Endodermal cell (in vitro differentiated cells): Measurements from ENCODE around the gene SUGT1. TPM values are rescaled to one million over a fixed set of nuclear protein-coding genes. Genes with fewer than 3 reads are reported as not detected.
"Not testable (repeated sequence)": the region's sequence is repeated elsewhere in the genome, so short reads cannot be mapped to it uniquely, and the experiment has no call there.

Experiments used
- DNase-seq: peaks from one replicate; pipeline ENCODE4 v3.0.0-alpha.2; 2017
- H3K27ac ChIP-seq: 2 replicates; pipeline ENCODE4 v1.5.1; 2013; ENCODE audit warnings: mild to moderate bottlenecking, low read depth, low read length, moderate library complexity
- H3K27me3 ChIP-seq: 2 replicates; pipeline ENCODE4 v1.6.1; 2013; ENCODE audit warnings: mild to moderate bottlenecking, low read length, moderate library complexity; ENCODE audit not compliant: insufficient read depth, control insufficient read depth, poor library complexity, severe bottlenecking
- H3K36me3 ChIP-seq: 2 replicates; pipeline ENCODE4 v1.7.0; 2013; ENCODE audit warnings: mild to moderate bottlenecking, low read length, moderate library complexity; ENCODE audit not compliant: control insufficient read depth, insufficient read depth
- H3K4me1 ChIP-seq: one replicate; pipeline ENCODE4 v1.7.0; 2013; ENCODE audit warnings: low read length; ENCODE audit not compliant: control insufficient read depth, insufficient read depth
- H3K4me3 ChIP-seq: 2 replicates; pipeline ENCODE4 v1.5.1; 2013; ENCODE audit warnings: mild to moderate bottlenecking, low read length, moderate library complexity
- H3K9ac ChIP-seq: 2 replicates; pipeline ENCODE4 v1.6.1; 2013; ENCODE audit warnings: mild to moderate bottlenecking, low read length, moderate library complexity; ENCODE audit not compliant: poor library complexity, severe bottlenecking; ENCODE audit errors: extremely low read depth
- H3K9me3 ChIP-seq: 2 replicates; pipeline ENCODE4 v1.6.1; 2013; ENCODE audit warnings: mild to moderate bottlenecking, low read length, moderate library complexity; ENCODE audit not compliant: control insufficient read depth
- H3K27ac Mint-ChIP-seq: 2 replicates; pipeline ENCODE4 v1.8.0; 2020; ENCODE audit warnings: mixed read lengths
- H3K27me3 Mint-ChIP-seq: 2 replicates; pipeline ENCODE4 v1.8.0; 2021; ENCODE audit warnings: mild to moderate bottlenecking, mixed read lengths; ENCODE audit not compliant: insufficient read depth
- H3K36me3 Mint-ChIP-seq: 2 replicates; pipeline ENCODE4 v1.8.0; 2020; ENCODE audit warnings: low read depth, mixed read lengths
- H3K4me1 Mint-ChIP-seq: 2 replicates; pipeline ENCODE4 v1.8.0; 2020; ENCODE audit warnings: mixed read lengths
- H3K4me3 Mint-ChIP-seq: 2 replicates; pipeline ENCODE4 v1.8.0; 2020; ENCODE audit warnings: mild to moderate bottlenecking, moderate library complexity, mixed read lengths
- H3K9me3 Mint-ChIP-seq: 2 replicates; pipeline ENCODE4 v1.8.0; 2020; ENCODE audit warnings: mild to moderate bottlenecking, mixed read lengths
- WGBS, 2 experiments: methylation state at CpG; one replicate each; pipeline versions ENCODE4 v1.1.5 to v1.1.7; 2013; ENCODE audit warnings: missing lambda C conversion rate in 2 of 2, mixed read lengths in 1 of 2; ENCODE audit not compliant: insufficient coverage in 1 of 2, insufficient read length in 1 of 2; 5-methylcytosine and 5-hydroxymethylcytosine counted together
- total RNA-seq, 2 donors: library from RNA; stranded (reverse); fragmentation: NEBNext Ultra II Directional in 1 of 2; extraction: Animal tissue kit (Norgen Biotek cat#: 25700) in 1 of 2; gene quantifications; 2 replicates in 1 of 2; 3 replicates in 1 of 2; pipeline ENCODE4 v1.2.1, GENCODE V29; 2021
- TF ChIP-seq, protein P1 (sequence below): fragments of 200-600 bp; sonication (generic); conservative IDR thresholded peaks from 2 replicates; pipeline ENCODE4 v1.5.0; 2021; ENCODE audit warnings: antibody characterized with exemption, mild to moderate bottlenecking

The SUGT1 gene
- total RNA-seq, 2 donors from 2014 or later, result 73.3 to 85.8 TPM

DNA sequence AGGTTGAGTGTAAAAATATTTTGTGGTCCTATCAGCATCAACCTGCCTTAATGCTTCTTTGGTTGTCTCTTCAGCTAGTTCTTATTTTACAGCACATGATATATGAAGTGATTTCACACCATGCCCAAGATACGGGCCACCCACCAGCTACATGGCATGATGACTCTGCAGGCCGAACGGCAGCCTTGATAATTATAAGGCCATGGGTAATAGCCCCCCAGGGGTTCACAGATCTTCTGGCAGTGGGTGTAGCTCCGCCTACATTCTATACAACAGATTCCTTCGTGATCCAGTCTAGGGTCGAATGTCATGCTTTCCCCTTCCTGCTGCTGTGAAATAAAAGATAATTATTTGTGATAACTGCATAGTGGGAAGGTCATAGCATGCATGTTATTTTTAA, 50.8 kb downstream of the SUGT1 start:
- no peak overlapping the region for H3K4me3 ChIP-seq

DNA sequence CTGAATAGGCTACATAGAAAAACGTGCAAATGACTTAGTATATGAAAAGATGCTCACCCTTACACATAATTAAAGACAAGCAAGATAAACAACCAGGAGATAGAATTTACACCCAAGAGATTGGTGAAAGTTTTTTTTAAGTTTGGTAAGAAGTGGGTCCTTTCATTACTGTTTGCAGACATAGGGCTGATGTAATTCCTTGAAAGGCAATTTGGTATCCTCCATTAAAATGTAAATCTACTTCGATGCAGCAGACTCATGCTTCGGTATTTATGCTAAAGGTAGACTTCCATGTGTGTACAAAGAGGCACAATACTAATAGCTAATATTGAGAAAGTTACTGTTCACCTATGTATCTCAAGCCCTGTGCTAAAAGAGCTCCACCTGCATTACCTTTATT, 53.4 kb downstream of the SUGT1 start:
- Mint-ChIP-seq H3K4me1 (peaks cover 30% of the 10 kb centered on the region), H3K4me3 (no peak overlapping the region), H3K27me3 (no peaks in the 10 kb centered on the region), H3K9me3 (no peaks in the 10 kb centered on the region), H3K36me3 (no peaks in the 10 kb centered on the region), H3K27ac (no peak overlapping the region)
- H3K27ac ChIP-seq, result no peak overlapping the region
- H3K27me3 ChIP-seq, result no peaks in the 10 kb centered on the region
- H3K36me3 ChIP-seq, result no peaks in the 10 kb centered on the region
- no peak overlapping the region for H3K9ac ChIP-seq
- TF ChIP-seq, protein P1, sequence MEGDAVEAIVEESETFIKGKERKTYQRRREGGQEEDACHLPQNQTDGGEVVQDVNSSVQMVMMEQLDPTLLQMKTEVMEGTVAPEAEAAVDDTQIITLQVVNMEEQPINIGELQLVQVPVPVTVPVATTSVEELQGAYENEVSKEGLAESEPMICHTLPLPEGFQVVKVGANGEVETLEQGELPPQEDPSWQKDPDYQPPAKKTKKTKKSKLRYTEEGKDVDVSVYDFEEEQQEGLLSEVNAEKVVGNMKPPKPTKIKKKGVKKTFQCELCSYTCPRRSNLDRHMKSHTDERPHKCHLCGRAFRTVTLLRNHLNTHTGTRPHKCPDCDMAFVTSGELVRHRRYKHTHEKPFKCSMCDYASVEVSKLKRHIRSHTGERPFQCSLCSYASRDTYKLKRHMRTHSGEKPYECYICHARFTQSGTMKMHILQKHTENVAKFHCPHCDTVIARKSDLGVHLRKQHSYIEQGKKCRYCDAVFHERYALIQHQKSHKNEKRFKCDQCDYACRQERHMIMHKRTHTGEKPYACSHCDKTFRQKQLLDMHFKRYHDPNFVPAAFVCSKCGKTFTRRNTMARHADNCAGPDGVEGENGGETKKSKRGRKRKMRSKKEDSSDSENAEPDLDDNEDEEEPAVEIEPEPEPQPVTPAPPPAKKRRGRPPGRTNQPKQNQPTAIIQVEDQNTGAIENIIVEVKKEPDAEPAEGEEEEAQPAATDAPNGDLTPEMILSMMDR, result no peak
- H3K4me1 ChIP-seq, result no peaks in the 10 kb centered on the region
- WGBS, 2 experiments, result 93 to 100% methylated on average over 1 to 2 of the region's 3 CpGs
- H3K4me3 ChIP-seq, result no peak overlapping the region
- H3K9me3 ChIP-seq, result no peaks in the 10 kb centered on the region
- no peak for DNase-seq

More for the DNA sequence above, 50.8 kb downstream of the SUGT1 start:
- Histone ChIP-seq H3K9ac (no peak overlapping the region), H3K27me3 (no peaks in the 10 kb centered on the region), H3K9me3 (no peaks in the 10 kb centered on the region), H3K27ac (no peak overlapping the region), H3K4me1 (no peaks in the 10 kb centered on the region), H3K36me3 (no peaks in the 10 kb centered on the region)
- TF ChIP-seq, protein P1, result no peak
- no peaks in the 10 kb centered on the region for H3K36me3 Mint-ChIP-seq
- no peak overlapping the region for H3K27ac Mint-ChIP-seq
- no peak for DNase-seq
- H3K9me3 Mint-ChIP-seq, result no peaks in the 10 kb centered on the region
- WGBS, 2 experiments, result 78% methylated on average over 6 of the region's 6 CpGs; no CpG with 5 or more reads in 1 of the 2 experiments
- H3K4me3 Mint-ChIP-seq, result no peak overlapping the region
- no peaks in the 10 kb centered on the region for H3K27me3 Mint-ChIP-seq
- H3K4me1 Mint-ChIP-seq, result peaks cover 28% of the 10 kb centered on the region

DNA sequence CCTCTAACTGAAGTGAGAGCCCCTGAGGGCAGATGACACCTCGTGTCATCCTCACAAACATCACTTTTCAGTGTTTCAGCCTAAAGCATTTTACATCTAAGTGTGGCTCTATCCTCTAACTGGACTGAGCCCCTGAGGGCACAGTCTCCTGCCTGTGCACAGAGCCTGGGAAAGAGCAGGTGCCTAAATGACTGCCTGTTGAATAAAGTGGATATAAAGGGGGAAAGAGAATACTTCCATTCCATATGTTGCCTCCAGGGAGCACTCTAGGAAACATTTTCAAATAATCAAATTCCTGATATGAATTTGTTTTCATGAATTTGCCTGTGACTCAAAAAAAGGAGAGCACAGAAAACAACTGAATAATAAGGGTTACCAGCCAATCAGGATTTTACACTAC, 54.7 kb downstream of the SUGT1 start:
- TF ChIP-seq, protein P1, result peak; percentile 57
- H3K36me3 Mint-ChIP-seq, result no peaks in the 10 kb centered on the region
- peaks cover 27% of the 10 kb centered on the region for H3K4me1 Mint-ChIP-seq
- H3K27ac ChIP-seq, result no peak overlapping the region
- no peak overlapping the region for H3K4me3 ChIP-seq
- no peak overlapping the region for H3K9ac ChIP-seq
- H3K27me3 ChIP-seq, result no peaks in the 10 kb centered on the region
- no peaks in the 10 kb centered on the region for H3K9me3 ChIP-seq
- no peaks in the 10 kb centered on the region for H3K4me1 ChIP-seq
- no peak for DNase-seq
- no peaks in the 10 kb centered on the region for H3K9me3 Mint-ChIP-seq
- H3K27ac Mint-ChIP-seq, result no peak overlapping the region
- H3K36me3 ChIP-seq, result no peaks in the 10 kb centered on the region
- no peak overlapping the region for H3K4me3 Mint-ChIP-seq
- no CpG with 5 or more reads among the region's 1 CpG for WGBS, 2 experiments
- H3K27me3 Mint-ChIP-seq, result no peaks in the 10 kb centered on the region

DNA sequence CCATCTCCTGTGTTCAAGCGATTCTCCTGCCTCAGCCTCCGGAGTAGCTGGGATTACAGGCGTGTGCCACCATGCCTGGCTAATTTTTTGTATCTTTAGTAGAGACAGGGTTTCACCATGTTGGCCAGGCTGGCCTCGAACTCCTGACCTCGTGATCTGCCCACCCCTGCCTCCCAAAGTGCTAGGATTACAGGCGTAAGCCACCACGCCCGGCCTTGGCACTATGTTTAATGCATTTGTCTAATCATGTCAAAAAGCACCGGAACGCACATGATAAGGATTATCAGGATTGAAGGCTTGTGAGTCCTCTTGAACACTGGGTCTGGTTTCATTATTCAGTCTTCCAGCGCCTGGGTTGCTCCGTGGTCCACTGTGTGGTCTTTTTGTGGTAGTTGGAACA, 55.6 kb downstream of the SUGT1 start:
- H3K27me3 Mint-ChIP-seq, H3K9me3 Mint-ChIP-seq, H3K4me3 ChIP-seq, H3K9ac ChIP-seq, H3K4me1 ChIP-seq, H3K36me3 Mint-ChIP-seq, DNase-seq, H3K4me3 Mint-ChIP-seq, H3K27ac Mint-ChIP-seq, H3K27me3 ChIP-seq, H3K27ac ChIP-seq, H3K9me3 ChIP-seq, H3K36me3 ChIP-seq: not testable (repeated sequence)
- peaks cover 28% of the 10 kb centered on the region for H3K4me1 Mint-ChIP-seq
- WGBS, 2 experiments, result 90 to 92% methylated on average over 10 to 12 of the region's 12 CpGs
